ENCODE results near the gene HSD17B4.
"Not testable (repeated sequence)": the region's sequence is repeated elsewhere in the genome, so short reads cannot be mapped to it uniquely, and the experiment has no call there.

The HSD17B4 gene

GRCh38 chr5:119468286-119468685 lies 16.0 kb downstream of the HSD17B4 start:
- H3K4me1 Mint-ChIP-seq, result no peaks in the 10 kb centered on the region

GRCh38 chr5:119470105-119470763 lies 17.9 kb downstream of the HSD17B4 start:
- no peaks in the 10 kb centered on the region for H3K27me3 Mint-ChIP-seq (ENCODE audit: low read depth, poor library complexity)
- H3K9me3 Mint-ChIP-seq, result peaks cover 49% of the 10 kb centered on the region
- peak overlapping the region; percentile 16 for H3K27ac Mint-ChIP-seq
- TF ChIP-seq CTCF (IDR thresholded peaks at IDR 0.05), result no peak
- peaks cover 76% of the 10 kb centered on the region for H3K36me3 Mint-ChIP-seq (ENCODE audit: low read depth)
- DNase-seq, result no peak
- H3K4me1 Mint-ChIP-seq, result no peaks in the 10 kb centered on the region
- no peak overlapping the region for H3K4me3 Mint-ChIP-seq

More at GRCh38 chr5:119468286-119468685, 16.0 kb downstream of the HSD17B4 start:
- DNase-seq, result no peak
- Mint-ChIP-seq H3K4me3 (no peak overlapping the region), H3K9me3 (peaks cover 59% of the 10 kb centered on the region), H3K36me3 (ENCODE audit: low read depth) (peaks cover 88% of the 10 kb centered on the region), H3K27ac (no peak overlapping the region), H3K27me3 (ENCODE audit: low read depth, poor library complexity) (no peaks in the 10 kb centered on the region)
- no peak for TF ChIP-seq CTCF (IDR thresholded peaks at IDR 0.05)

GRCh38 chr5:119470851-119471451 lies 18.7 kb downstream of the HSD17B4 start:
- Mint-ChIP-seq H3K36me3 (ENCODE audit: low read depth) (peaks cover 68% of the 10 kb centered on the region), H3K4me1 (no peaks in the 10 kb centered on the region), H3K27me3 (ENCODE audit: low read depth, poor library complexity) (no peaks in the 10 kb centered on the region), H3K4me3 (no peak overlapping the region), H3K9me3 (peaks cover 42% of the 10 kb centered on the region), H3K27ac (peak overlapping the region; percentile 16)
- peak; percentile 62 for TF ChIP-seq CTCF (IDR thresholded peaks at IDR 0.05)
- peak; percentile 4 for DNase-seq

GRCh38 chr5:119473241-119473640 lies 20.9 kb downstream of the HSD17B4 start:
- no peaks in the 10 kb centered on the region for H3K27me3 Mint-ChIP-seq (ENCODE audit: low read depth, poor library complexity)
- H3K4me1 Mint-ChIP-seq, result no peaks in the 10 kb centered on the region
- no peak overlapping the region for H3K4me3 Mint-ChIP-seq
- DNase-seq, result no peak
- no peak for TF ChIP-seq CTCF (IDR thresholded peaks at IDR 0.05)
- peaks cover 58% of the 10 kb centered on the region for H3K36me3 Mint-ChIP-seq (ENCODE audit: low read depth)
- H3K9me3 Mint-ChIP-seq, result peaks cover 20% of the 10 kb centered on the region
- H3K27ac Mint-ChIP-seq, result no peak overlapping the region

GRCh38 chr5:119476341-119476740 lies 24.0 kb downstream of the HSD17B4 start:
- TF ChIP-seq CTCF (IDR thresholded peaks at IDR 0.05), result no peak
- H3K27me3 Mint-ChIP-seq (ENCODE audit: low read depth, poor library complexity), result no peaks in the 10 kb centered on the region
- H3K9me3 Mint-ChIP-seq, result no peaks in the 10 kb centered on the region
- H3K4me3 Mint-ChIP-seq, result no peak overlapping the region
- H3K4me1 Mint-ChIP-seq, result no peaks in the 10 kb centered on the region
- peak overlapping the region; percentile 53 for H3K27ac Mint-ChIP-seq
- no peak for DNase-seq
- H3K36me3 Mint-ChIP-seq (ENCODE audit: low read depth), result peaks cover 56% of the 10 kb centered on the region

GRCh38 chr5:119478781-119479180 lies 26.5 kb downstream of the HSD17B4 start:
- Mint-ChIP-seq H3K4me1 (no peaks in the 10 kb centered on the region), H3K36me3 (ENCODE audit: low read depth) (peaks cover 63% of the 10 kb centered on the region), H3K9me3 (no peaks in the 10 kb centered on the region), H3K27me3 (ENCODE audit: low read depth, poor library complexity) (no peaks in the 10 kb centered on the region), H3K27ac (no peak overlapping the region), H3K4me3 (no peak overlapping the region)
- DNase-seq, result no peak
- no peak for TF ChIP-seq CTCF (IDR thresholded peaks at IDR 0.05)

GRCh38 chr5:119480629-119481028 lies 28.3 kb downstream of the HSD17B4 start:
- H3K4me1 Mint-ChIP-seq; DNase-seq; H3K27ac Mint-ChIP-seq; H3K27me3 Mint-ChIP-seq (ENCODE audit: low read depth, poor library complexity); H3K4me3 Mint-ChIP-seq; H3K9me3 Mint-ChIP-seq: not testable (repeated sequence)
- peaks cover 79% of the 10 kb centered on the region for H3K36me3 Mint-ChIP-seq (ENCODE audit: low read depth)

All from nephron progenitor cell (in vitro differentiated cells).